HepG2 (cell line): ENCODE results near the gene IRAK4. TPM values are rescaled to one million over a fixed set of nuclear protein-coding genes. Genes with fewer than 3 reads are reported as not detected.

Source experiments
- CHD2 ChIP-seq: IDR thresholded peaks from 2 replicates; pipeline ENCODE4 v1.6.1; 2011; ENCODE audit warnings: low read depth, low read length, improper control_type of control experiment
- DNMT3B ChIP-seq: conservative IDR thresholded peaks from 2 replicates; pipeline ENCODE4 v1.6.1; 2016; ENCODE audit warnings: missing biosample characterization, control low read depth
- EEA1 ChIP-seq: sonication (generic); formaldehyde crosslinking; IDR thresholded peaks from 2 replicates; pipeline ENCODE4 v1.5.1; 2020; ENCODE audit warnings: mild to moderate bottlenecking, missing genetic modification reagents, borderline replicate concordance
- FOXJ3 ChIP-seq: sonication (generic); formaldehyde crosslinking; IDR thresholded peaks from 2 replicates; pipeline ENCODE4 v1.4.0; 2020; ENCODE audit warnings: missing genetic modification reagents, mild to moderate bottlenecking, borderline replicate concordance
- MED13 ChIP-seq: sonication (generic); formaldehyde crosslinking; IDR thresholded peaks from 2 replicates; pipeline ENCODE4 v1.5.0; 2020; ENCODE audit warnings: missing genetic modification reagents
- MLLT10 ChIP-seq: sonication (generic); formaldehyde crosslinking; IDR thresholded peaks from 2 replicates; pipeline ENCODE4 v1.4.0; 2020; ENCODE audit warnings: missing genetic modification reagents
- NFKBIZ ChIP-seq: IDR thresholded peaks from 2 replicates; pipeline ENCODE4 v1.6.1; 2018; ENCODE audit warnings: missing genetic modification reagents, missing compliant biosample characterization
- SMARCE1 ChIP-seq: fragments of 450-650 bp; IDR thresholded peaks from 2 replicates; pipeline ENCODE4 v1.6.1; 2017; ENCODE audit warnings: borderline replicate concordance
- SUZ12 ChIP-seq: fragments of 150-350 bp; IDR thresholded peaks from 2 replicates; pipeline ENCODE4 v1.6.1; 2014; ENCODE audit warnings: low read depth, low read length
- U2AF2 ChIP-seq: fragments of 200-400 bp; formaldehyde crosslinking; IDR thresholded peaks from 2 replicates; pipeline ENCODE4 v1.6.1; 2017; ENCODE audit warnings: low read depth, mild to moderate bottlenecking, low read length
- ZFP82 ChIP-seq: sonication (generic); formaldehyde crosslinking; IDR thresholded peaks from 2 replicates; pipeline ENCODE4 v1.5.1; 2020; ENCODE audit warnings: mild to moderate bottlenecking, missing genetic modification reagents, borderline replicate concordance
- ZNF142 ChIP-seq: sonication (generic); formaldehyde crosslinking; IDR thresholded peaks from 2 replicates; pipeline ENCODE4 v1.4.0; 2020; ENCODE audit warnings: missing genetic modification reagents
- ZNF205 ChIP-seq: IDR thresholded peaks from 2 replicates; pipeline ENCODE4 v1.6.1; 2018; ENCODE audit warnings: missing biosample characterization, missing genetic modification reagents
- ZNF253 ChIP-seq: sonication (generic); formaldehyde crosslinking; IDR thresholded peaks from 2 replicates; pipeline ENCODE4 v1.8.0; 2022; ENCODE audit warnings: mild to moderate bottlenecking, missing genetic modification reagents, borderline replicate concordance
- ZNF577 ChIP-seq: sonication (generic); formaldehyde crosslinking; IDR thresholded peaks from 2 replicates; pipeline ENCODE4 v1.4.0; 2020; ENCODE audit warnings: mild to moderate bottlenecking, low read depth, missing genetic modification reagents, borderline replicate concordance
- ZNF614 ChIP-seq: IDR thresholded peaks from 2 replicates; pipeline ENCODE4 v1.6.1; 2018; ENCODE audit warnings: missing biosample characterization, missing genetic modification reagents, inconsistent platforms, borderline replicate concordance
- polyA plus RNA-seq, 8 experiments: library from polyadenylated mRNA; depleted of rRNA in 3 of 8; stranded (reverse) in 7 of 8; unstranded in 1 of 8; fragments of >200 nt; fragmentation: Illumina TruSeq in 4 of 8; extraction: Trizol in 4 of 8; gene quantifications; 2 replicates each; pipeline versions ENCODE4 v1.2.1 to v1.2.3, GENCODE V29; 2011 to 2016; ENCODE audit warnings: low read depth in 4 of 8, missing spikeins in 1 of 8, mixed read lengths in 1 of 8; ENCODE audit not compliant: insufficient read depth in 1 of 8
- total RNA-seq, 5 experiments: library from RNA; depleted of rRNA; stranded (reverse); fragments of >200 nt; fragmentation: Illumina TruSeq; extraction: Trizol; gene quantifications; 2 replicates each; pipeline ENCODE4 v1.2.3, GENCODE V29; 2016; ENCODE audit warnings: low read depth in 1 of 5
- TF ChIP-seq, protein P1 (sequence below): sonication (generic); formaldehyde crosslinking; IDR thresholded peaks from 2 replicates; pipeline ENCODE4 v1.8.1; 2023; ENCODE audit warnings: mild to moderate bottlenecking, inconsistent platforms, moderate library complexity, missing genetic modification reagents, borderline replicate concordance
- TF ChIP-seq, protein P2 (sequence below): sonication (generic); formaldehyde crosslinking; IDR thresholded peaks from 2 replicates; pipeline ENCODE4 v1.9.0; 2021; ENCODE audit warnings: missing genetic modification reagents, mild to moderate bottlenecking, borderline replicate concordance
- TF ChIP-seq, protein P3 (sequence below), 2 experiments: fragments of 450-650 bp in 1 of 2; sonication (generic) in 1 of 2; formaldehyde crosslinking; IDR thresholded peaks; 2 replicates each; pipeline versions ENCODE4 v1.5.0 to v1.8.0; 2020 to 2022; ENCODE audit warnings: mild to moderate bottlenecking in 1 of 2, missing genetic modification reagents in 1 of 2
- TF ChIP-seq, protein P4 (sequence below): sonication (generic); formaldehyde crosslinking; IDR thresholded peaks from 2 replicates; pipeline ENCODE4 v1.5.0; 2020; ENCODE audit warnings: mild to moderate bottlenecking, missing genetic modification reagents, moderate library complexity

Gene IRAK4
- total and polyA plus RNA-seq, 2 of the 13 experiments (the other 11 are each of a cell fraction or from before 2014, with no cell fraction given), result 6.6 to 7.1 TPM

DNA sequence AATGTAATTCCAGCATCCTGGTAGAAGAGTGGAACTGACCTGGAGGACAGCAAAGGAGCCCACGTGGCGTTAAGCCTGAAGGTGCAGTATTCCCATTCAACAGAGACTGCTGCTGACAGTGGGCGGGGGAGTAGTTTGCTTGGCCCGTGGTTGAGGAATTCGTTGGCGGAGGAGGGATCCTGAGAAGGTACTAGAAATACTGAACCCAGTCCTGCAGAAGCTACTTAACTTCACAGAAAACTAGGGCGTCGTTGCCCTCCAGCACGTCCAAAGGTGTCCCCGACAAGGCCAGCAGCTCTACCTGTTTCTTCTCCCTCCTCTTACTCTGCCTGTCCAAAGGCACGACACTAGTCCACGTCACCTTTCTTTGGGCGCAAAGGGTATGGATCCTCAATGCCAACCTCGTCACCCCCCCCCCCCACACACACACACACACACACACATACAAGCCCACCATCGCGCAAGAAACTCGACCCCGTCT is 464 bp upstream of the IRAK4 start (continued):
- TF ChIP-seq ZNF142 (CRISPR knock-in tag) (no peak), MED13 (CRISPR knock-in tag) (no peak), ZNF205 (no peak), MLLT10 (CRISPR knock-in tag) (0 out of 2 replicates have a peak, but pooled peaks have one; percentile 25), ZNF577 (no peak), ZNF614 (CRISPR knock-in tag) (no peak), DNMT3B (CRISPR knock-in tag) (no peak), CHD2 (no peak), ZNF253 (no peak), FOXJ3 (CRISPR knock-in tag) (no peak), SMARCE1 (no peak), ZFP82 (CRISPR knock-in tag) (no peak), U2AF2 (no peak), SUZ12 (no peak), NFKBIZ (CRISPR knock-in tag) (no peak), EEA1 (CRISPR knock-in tag) (0 out of 2 replicates have a peak, but pooled peaks have one; percentile 36)
- TF ChIP-seq, protein P1, sequence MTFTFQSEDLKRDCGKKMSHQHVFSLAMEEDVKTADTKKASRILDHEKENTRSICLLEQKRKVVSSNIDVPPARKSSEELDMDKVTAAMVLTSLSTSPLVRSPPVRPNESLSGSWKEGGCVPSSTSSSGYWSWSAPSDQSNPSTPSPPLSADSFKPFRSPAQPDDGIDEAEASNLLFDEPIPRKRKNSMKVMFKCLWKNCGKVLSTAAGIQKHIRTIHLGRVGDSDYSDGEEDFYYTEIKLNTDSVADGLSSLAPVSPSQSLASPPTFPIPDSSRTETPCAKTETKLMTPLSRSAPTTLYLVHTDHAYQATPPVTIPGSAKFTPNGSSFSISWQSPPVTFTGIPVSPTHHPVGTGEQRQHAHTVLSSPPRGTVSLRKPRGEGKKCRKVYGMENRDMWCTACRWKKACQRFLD (CRISPR knock-in tag), result no peak
- TF ChIP-seq, protein P2, sequence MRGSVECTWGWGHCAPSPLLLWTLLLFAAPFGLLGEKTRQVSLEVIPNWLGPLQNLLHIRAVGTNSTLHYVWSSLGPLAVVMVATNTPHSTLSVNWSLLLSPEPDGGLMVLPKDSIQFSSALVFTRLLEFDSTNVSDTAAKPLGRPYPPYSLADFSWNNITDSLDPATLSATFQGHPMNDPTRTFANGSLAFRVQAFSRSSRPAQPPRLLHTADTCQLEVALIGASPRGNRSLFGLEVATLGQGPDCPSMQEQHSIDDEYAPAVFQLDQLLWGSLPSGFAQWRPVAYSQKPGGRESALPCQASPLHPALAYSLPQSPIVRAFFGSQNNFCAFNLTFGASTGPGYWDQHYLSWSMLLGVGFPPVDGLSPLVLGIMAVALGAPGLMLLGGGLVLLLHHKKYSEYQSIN (CRISPR knock-in tag), result no peak
- TF ChIP-seq, protein P3, sequence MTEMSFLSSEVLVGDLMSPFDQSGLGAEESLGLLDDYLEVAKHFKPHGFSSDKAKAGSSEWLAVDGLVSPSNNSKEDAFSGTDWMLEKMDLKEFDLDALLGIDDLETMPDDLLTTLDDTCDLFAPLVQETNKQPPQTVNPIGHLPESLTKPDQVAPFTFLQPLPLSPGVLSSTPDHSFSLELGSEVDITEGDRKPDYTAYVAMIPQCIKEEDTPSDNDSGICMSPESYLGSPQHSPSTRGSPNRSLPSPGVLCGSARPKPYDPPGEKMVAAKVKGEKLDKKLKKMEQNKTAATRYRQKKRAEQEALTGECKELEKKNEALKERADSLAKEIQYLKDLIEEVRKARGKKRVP (CRISPR knock-in tag; IDR thresholded peaks at IDR 0.05), result no peak
- TF ChIP-seq, protein P4, sequence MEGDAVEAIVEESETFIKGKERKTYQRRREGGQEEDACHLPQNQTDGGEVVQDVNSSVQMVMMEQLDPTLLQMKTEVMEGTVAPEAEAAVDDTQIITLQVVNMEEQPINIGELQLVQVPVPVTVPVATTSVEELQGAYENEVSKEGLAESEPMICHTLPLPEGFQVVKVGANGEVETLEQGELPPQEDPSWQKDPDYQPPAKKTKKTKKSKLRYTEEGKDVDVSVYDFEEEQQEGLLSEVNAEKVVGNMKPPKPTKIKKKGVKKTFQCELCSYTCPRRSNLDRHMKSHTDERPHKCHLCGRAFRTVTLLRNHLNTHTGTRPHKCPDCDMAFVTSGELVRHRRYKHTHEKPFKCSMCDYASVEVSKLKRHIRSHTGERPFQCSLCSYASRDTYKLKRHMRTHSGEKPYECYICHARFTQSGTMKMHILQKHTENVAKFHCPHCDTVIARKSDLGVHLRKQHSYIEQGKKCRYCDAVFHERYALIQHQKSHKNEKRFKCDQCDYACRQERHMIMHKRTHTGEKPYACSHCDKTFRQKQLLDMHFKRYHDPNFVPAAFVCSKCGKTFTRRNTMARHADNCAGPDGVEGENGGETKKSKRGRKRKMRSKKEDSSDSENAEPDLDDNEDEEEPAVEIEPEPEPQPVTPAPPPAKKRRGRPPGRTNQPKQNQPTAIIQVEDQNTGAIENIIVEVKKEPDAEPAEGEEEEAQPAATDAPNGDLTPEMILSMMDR (CRISPR knock-in tag), result no peak
